Nephron progenitor cell (in vitro differentiated cells): ENCODE results near the gene BTBD1.

Source experiments
- DNase-seq: peaks from one replicate; pipeline ENCODE4 v3.0.0; 2021
- H3K27ac Mint-ChIP-seq: 2 replicates; pipeline ENCODE4 v1.8.0; 2021; ENCODE audit warnings: mild to moderate bottlenecking, moderate library complexity, mixed read lengths
- H3K27me3 Mint-ChIP-seq: 2 replicates; pipeline ENCODE4 v1.8.0; 2021; ENCODE audit warnings: mild to moderate bottlenecking, low read depth, mixed read lengths; ENCODE audit not compliant: poor library complexity
- H3K36me3 Mint-ChIP-seq: 2 replicates; pipeline ENCODE4 v1.8.0; 2021; ENCODE audit warnings: low read depth, mixed read lengths
- H3K4me1 Mint-ChIP-seq: 2 replicates; pipeline ENCODE4 v1.8.0; 2021; ENCODE audit warnings: mixed read lengths
- H3K4me3 Mint-ChIP-seq: 2 replicates; pipeline ENCODE4 v1.8.0; 2021; ENCODE audit warnings: mild to moderate bottlenecking, moderate library complexity, mixed read lengths
- H3K9me3 Mint-ChIP-seq: 2 replicates; pipeline ENCODE4 v1.8.0; 2021; ENCODE audit warnings: mild to moderate bottlenecking, moderate library complexity, mixed read lengths
- CTCF ChIP-seq: fragments of 200-600 bp; sonication (generic); IDR thresholded peaks from 2 replicates; pipeline ENCODE4 v1.5.0; 2021; ENCODE audit warnings: antibody characterized with exemption

The BTBD1 gene

DNA sequence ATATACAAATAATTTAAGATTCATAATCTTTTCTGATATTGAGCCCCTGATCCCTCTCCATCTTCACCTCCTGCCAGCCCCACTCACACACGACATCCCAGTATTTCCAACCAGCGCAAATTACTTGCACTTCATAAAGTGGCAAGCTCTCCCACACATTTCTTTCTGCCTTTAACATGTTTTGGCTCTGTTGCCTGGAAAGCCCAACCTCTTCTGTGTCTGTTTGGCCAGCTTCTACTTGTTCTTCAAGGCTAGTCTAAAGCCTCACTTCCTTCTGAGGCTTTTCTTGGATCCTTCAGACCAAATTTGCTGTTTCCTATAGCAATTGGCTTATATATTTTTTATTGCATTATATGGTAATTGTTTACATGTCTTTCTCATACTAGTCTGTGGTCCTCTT lies 35.3 kb upstream of the BTBD1 start:
- Mint-ChIP-seq H3K27ac (no peak overlapping the region), H3K9me3 (peaks cover 13% of the 10 kb centered on the region), H3K4me1 (no peaks in the 10 kb centered on the region), H3K4me3 (no peak overlapping the region), H3K27me3 (peaks cover 81% of the 10 kb centered on the region), H3K36me3 (no peaks in the 10 kb centered on the region)
- no peak for TF ChIP-seq CTCF
- no peak for DNase-seq

GRCh38 chr15:83100097-83100646 lies 33.1 kb upstream of the BTBD1 start:
- no peaks in the 10 kb centered on the region for H3K4me1 Mint-ChIP-seq
- peaks cover 75% of the 10 kb centered on the region for H3K27me3 Mint-ChIP-seq
- peaks cover 9% of the 10 kb centered on the region for H3K9me3 Mint-ChIP-seq
- no peak for TF ChIP-seq CTCF
- DNase-seq, result no peak
- H3K27ac Mint-ChIP-seq, result no peak overlapping the region
- H3K4me3 Mint-ChIP-seq, result no peak overlapping the region
- no peaks in the 10 kb centered on the region for H3K36me3 Mint-ChIP-seq

DNA sequence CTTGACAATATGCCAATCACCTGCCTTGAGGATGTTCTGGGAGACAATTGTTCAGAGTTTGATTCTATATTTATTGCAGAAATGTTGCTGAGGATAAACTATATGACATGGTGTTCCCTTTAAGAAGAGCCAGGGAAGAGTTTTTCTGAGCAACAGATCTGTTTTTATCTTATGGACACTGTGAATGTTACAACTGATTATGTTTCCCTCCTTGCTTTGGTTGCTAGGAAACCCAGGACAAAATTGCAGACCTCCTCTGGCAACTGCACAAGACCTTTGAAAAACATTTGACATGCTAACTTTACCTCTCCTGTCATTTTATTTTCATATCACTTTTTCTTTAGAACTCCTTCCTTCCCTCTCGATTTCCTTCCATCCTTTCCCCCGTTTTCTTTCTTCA lies 32.2 kb upstream of the BTBD1 start:
- Mint-ChIP-seq H3K27ac (no peak overlapping the region), H3K4me3 (no peak overlapping the region), H3K9me3 (peaks cover 9% of the 10 kb centered on the region), H3K27me3 (peaks cover 70% of the 10 kb centered on the region), H3K4me1 (no peaks in the 10 kb centered on the region), H3K36me3 (no peaks in the 10 kb centered on the region)
- no peak for TF ChIP-seq CTCF
- no peak for DNase-seq

DNA sequence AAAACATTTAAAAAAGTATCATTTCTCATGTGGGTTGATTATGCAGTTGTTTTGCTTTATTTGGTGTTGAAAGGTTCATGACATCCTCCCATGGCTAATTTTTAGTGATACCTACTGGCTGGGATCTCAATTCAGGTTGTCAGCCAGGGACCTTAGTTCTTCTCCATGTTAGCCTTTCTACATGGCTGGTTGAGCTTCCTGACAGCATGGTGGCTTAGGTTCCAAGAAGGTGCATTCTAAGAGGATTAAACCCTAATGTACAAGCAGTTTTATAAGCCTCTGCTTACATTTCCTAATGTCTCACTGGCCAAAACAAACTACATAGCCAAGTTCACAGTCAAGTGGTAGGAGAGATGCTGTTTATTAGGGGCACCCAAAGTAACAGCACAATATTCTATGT lies 31.0 kb upstream of the BTBD1 start:
- DNase-seq, result no peak
- no peaks in the 10 kb centered on the region for H3K36me3 Mint-ChIP-seq
- peaks cover 61% of the 10 kb centered on the region for H3K27me3 Mint-ChIP-seq
- no peak for TF ChIP-seq CTCF
- H3K27ac Mint-ChIP-seq, result no peak overlapping the region
- no peaks in the 10 kb centered on the region for H3K4me1 Mint-ChIP-seq
- H3K9me3 Mint-ChIP-seq, result peaks cover 9% of the 10 kb centered on the region
- no peak overlapping the region for H3K4me3 Mint-ChIP-seq

- H3K27ac Mint-ChIP-seq, result no peak overlapping the region
- H3K27me3 Mint-ChIP-seq, result peaks cover 34% of the 10 kb centered on the region
These were observed 27.5 kb upstream of the BTBD1 start for GRCh38 chr15:83094583-83094982.

More at GRCh38 chr15:83094583-83094982, 27.5 kb upstream of the BTBD1 start:
- no peak for TF ChIP-seq CTCF
- H3K36me3 Mint-ChIP-seq, result no peaks in the 10 kb centered on the region
- peaks cover 8% of the 10 kb centered on the region for H3K4me1 Mint-ChIP-seq
- no peak overlapping the region for H3K4me3 Mint-ChIP-seq
- peaks cover 9% of the 10 kb centered on the region for H3K9me3 Mint-ChIP-seq
- no peak for DNase-seq
